Heart left ventricle (tissue), 16 donors: Measurements from ENCODE around the gene NTSR2. TPM values are rescaled to one million over a fixed set of nuclear protein-coding genes. Genes with fewer than 3 reads are reported as not detected.
A peak's percentile ranks its signal among the peaks of the same experiment; 100 is the strongest.

Experiments
- ATAC-seq, 4 donors: fragments of 200-7000 bp; cut with Tn5 transposase; one replicate each; pipeline ENCODE4 v1.9.1; 2020 to 2022; ENCODE audit warnings: moderate library complexity in 4 of 4, mild to moderate bottlenecking in 3 of 4, moderate number of reproducible peaks in 1 of 4
- DNase-seq, 5 donors: peaks; one replicate each; pipeline ENCODE4 v3.0.0-alpha.2; 2020
- H3K27ac ChIP-seq, 12 donors: fragments of 200-600 bp; sonication (generic) in 4 of 12; one replicate each; pipeline versions ENCODE4 v1.5.0 to v1.8.0; 2016 to 2022; ENCODE audit warnings: mild to moderate bottlenecking in 2 of 12
- H3K27me3 ChIP-seq, 9 donors: fragments of 200-600 bp; sonication (generic) in 2 of 9; one replicate each; pipeline versions ENCODE4 v1.5.1 to v1.8.0; 2016 to 2022; ENCODE audit warnings: mild to moderate bottlenecking in 3 of 9
- H3K36me3 ChIP-seq, 9 donors: fragments of 200-600 bp; sonication (generic) in 2 of 9; one replicate each; pipeline versions ENCODE4 v1.5.0 to v1.8.0; 2018 to 2022; ENCODE audit warnings: mild to moderate bottlenecking in 2 of 9
- H3K4me1 ChIP-seq, 12 donors: fragments of 200-600 bp; sonication (generic) in 4 of 12; one replicate each; pipeline versions ENCODE4 v1.5.0 to v1.8.0; 2016 to 2022; ENCODE audit warnings: mild to moderate bottlenecking in 3 of 12
- H3K4me3 ChIP-seq, 12 donors: fragments of 200-600 bp; sonication (generic) in 4 of 12; one replicate each; pipeline versions ENCODE4 v1.5.0 to v1.8.0; 2017 to 2022; ENCODE audit warnings: mild to moderate bottlenecking in 9 of 12, moderate library complexity in 4 of 12
- H3K9me3 ChIP-seq, 12 donors: fragments of 200-600 bp; sonication (generic) in 4 of 12; one replicate each; pipeline versions ENCODE4 v1.5.0 to v1.8.0; 2016 to 2022; ENCODE audit warnings: mild to moderate bottlenecking in 1 of 12
- CTCF ChIP-seq, 12 donors: fragments of 200-600 bp; sonication (generic) in 4 of 12; IDR thresholded peaks; one replicate each; pipeline versions ENCODE4 v1.5.0 to v1.8.0; 2018 to 2022; ENCODE audit warnings: antibody characterized with exemption in 12 of 12, mild to moderate bottlenecking in 5 of 12
- POLR2A ChIP-seq, 2 donors: fragments of 450-650 bp; IDR thresholded peaks; one replicate each; pipeline ENCODE4 v1.6.1; 2017; ENCODE audit warnings: antibody characterized with exemption in 2 of 2, mild to moderate bottlenecking in 2 of 2, moderate library complexity in 2 of 2
- WGBS, 4 donors: extraction: QIAGEN DNeasy Blood & Tissue Kit in 2 of 4; methylation state at CpG; one replicate each; pipeline versions ENCODE4 v1.1.5 to v1.1.7; 2013 to 2018; 5-methylcytosine and 5-hydroxymethylcytosine counted together
- intact Hi-C, 10 donors: fragments of 100-400 bp; cut with DNase I; formaldehyde crosslinking; loops; one replicate each; pipeline versions ENCODE4 v1.11.1 to v1.14.2; 2022
- polyA plus RNA-seq, 2 donors: library from polyadenylated mRNA; stranded (reverse); fragments of 200-250 nt; gene quantifications; one replicate each; pipeline ENCODE4 v1.2.3, GENCODE V29; 2013
- total RNA-seq, 9 donors: library from RNA; depleted of rRNA in 2 of 9; stranded (reverse); fragments of >200 nt in 2 of 9; fragmentation: NEBNext Ultra II Directional in 3 of 9; extraction: Animal tissue kit (Norgen Biotek cat#: 25700) in 3 of 9; gene quantifications; one replicate each; pipeline versions ENCODE4 v1.1.0 to v1.2.4, GENCODE V29; 2016 to 2023
- donor health status: ischemic (EF 13 %, LVEDD 7.1; RV severe dilation, severe dysfunction).
- donor health status: healthy with polysubstance abuse.
- donor health status: DM: no; HTN: yes; CAD: no.
- donor health status: DM: no; HTN: no; CAD: no.
- donor health status: ischemic (EF 25% LVEDD 6.9; RV normal size, moderate dysfunction).
- donor health status: ischemic (EF 25% LVEDD 5.7; RV mildly dilated, moderate dysfunction).
- donor health status: healthy.
- donor health status: DM: yes; HTN: yes; CAD: no.
- donor health status: ischemic (EF 35%, LVEDD 5.7; RV mildly dilated, moderate dysfunction).
- donor health status: nonischemic (EF 11% LVEDD 7.7; RV severe dilation, severe dysfunction).
- donor health status: DM: yes; HTN: yes; CAD: no.
- donor health status: PGD.
- donor health status: ischemic (EF 29% LVEDD 5.4; RV normal size, mild dysfunction).
- donor health status: nonischemic (EF 23%, LVEDD 6.1; RV moderate dilation, normal function).

NTSR2 gene
- total and polyA plus RNA-seq, 11 donors, result 0.04 to 0.16 TPM; not detected in 9

GRCh38 chr2:11677136-11678055, 7.4 kb upstream of the NTSR2 start:
- peak in 2 of 5 donors; percentile 16 to 67 for DNase-seq
- ATAC-seq, result peak in 3 of 4 donors; percentile 42 to 79 (median 61)
- Histone ChIP-seq H3K9me3 (no peaks in the 10 kb centered on the region), H3K27me3 (peaks cover 0 to 26% (median 3%) of the 10 kb centered on the region in 9 donors), H3K36me3 (no peaks in the 10 kb centered on the region), H3K27ac (no peak overlapping the region), H3K4me3 (no peak overlapping the region), H3K4me1 (peaks cover 0 to 8% (median 0%) of the 10 kb centered on the region in 12 donors)
- TF ChIP-seq POLR2A (IDR thresholded peaks at IDR 0.05) (no peak), CTCF (IDR thresholded peaks at IDR 0.05) (no peak)
- intact Hi-C loops, result no loop called here
- WGBS, 4 donors, result 38 to 47% (median 40%) methylated on average over 20 to 27 of the region's 27 CpGs

- Histone ChIP-seq H3K4me1 (peaks cover 0 to 8% (median 0%) of the 10 kb centered on the region in 12 donors), H3K4me3 (no peak overlapping the region), H3K27me3 (peaks cover 0 to 30% (median 3%) of the 10 kb centered on the region in 9 donors), H3K9me3 (no peaks in the 10 kb centered on the region), H3K36me3 (no peaks in the 10 kb centered on the region), H3K27ac (no peak overlapping the region)
- ATAC-seq, result peak in 1 of 4 donors; percentile 6
- intact Hi-C loops, result no loop called here
- 39 to 65% (median 53%) methylated on average over 9 to 11 of the region's 11 CpGs for WGBS, 4 donors
- no peak for TF ChIP-seq POLR2A (IDR thresholded peaks at IDR 0.05)
- no peak for TF ChIP-seq CTCF (IDR thresholded peaks at IDR 0.05)
- DNase-seq, result no peak
Observed at GRCh38 chr2:11676640-11677039, 6.6 kb upstream of the NTSR2 start.

- Histone ChIP-seq H3K27ac (no peak overlapping the region), H3K4me1 (peaks cover 0 to 8% (median 0%) of the 10 kb centered on the region in 12 donors), H3K36me3 (no peaks in the 10 kb centered on the region), H3K4me3 (no peak overlapping the region), H3K27me3 (peaks cover 0 to 39% (median 3%) of the 10 kb centered on the region in 9 donors), H3K9me3 (no peaks in the 10 kb centered on the region)
- intact Hi-C loops, result no loop called here
- no peak for DNase-seq
- peak in 1 of 4 donors; percentile 21 for ATAC-seq
- TF ChIP-seq CTCF (IDR thresholded peaks at IDR 0.05), result no peak
- no peak for TF ChIP-seq POLR2A (IDR thresholded peaks at IDR 0.05)
- 74 to 87% (median 77%) methylated on average over 3 of the region's 3 CpGs for WGBS, 4 donors
Observed at GRCh38 chr2:11675423-11676112, 5.6 kb upstream of the NTSR2 start.

GRCh38 chr2:11674983-11675382, 5.0 kb upstream of the NTSR2 start:
- no peak overlapping the region for H3K4me3 ChIP-seq
- DNase-seq, result no peak
- H3K27me3 ChIP-seq, result peaks cover 0 to 45% (median 3%) of the 10 kb centered on the region in 9 donors
- peaks cover 0 to 11% (median 2%) of the 10 kb centered on the region in 12 donors for H3K4me1 ChIP-seq
- no peak for ATAC-seq
- H3K36me3 ChIP-seq, result no peaks in the 10 kb centered on the region
- TF ChIP-seq CTCF (IDR thresholded peaks at IDR 0.05) (no peak), POLR2A (IDR thresholded peaks at IDR 0.05) (no peak)
- no peak overlapping the region for H3K27ac ChIP-seq
- no peaks in the 10 kb centered on the region for H3K9me3 ChIP-seq
- 69 to 81% (median 75%) methylated on average over 10 of the region's 10 CpGs for WGBS, 4 donors
- intact Hi-C loops, result no loop called here
